Endothelial cell of umbilical vein (primary cell): Measurements from ENCODE around the gene CARD11. TPM values are rescaled to one million over a fixed set of nuclear protein-coding genes. Genes with fewer than 3 reads are reported as not detected.

Experiments
- BruUV-seq: library from RNA; stranded (reverse); fragments of 400-500 nt; replicated peaks from 2 replicates; lab custom pipeline; 2021; lab: Mats Ljungman, UMichigan
- CTCF ChIA-PET: fragments of 300-600, 350-600 bp; sonication (Branson Sonifier 250); formaldehyde crosslinking; loops from one replicate; lab custom pipeline; 2021; ENCODE audit warnings: antibody characterized with exemption, inconsistent platforms; lab: Charles Lee
- POLR2A ChIA-PET: fragments of 300-600, 350-600 bp; sonication (Branson Sonifier 250); formaldehyde crosslinking; loops from one replicate; lab custom pipeline; 2021; ENCODE audit warnings: antibody characterized with exemption, inconsistent platforms; lab: Charles Lee
- DNase-seq: peaks from one replicate; pipeline ENCODE4 v3.0.0-alpha.2; 2011; ENCODE audit warnings: low read depth, low spot score
- FAIRE-seq: peaks from 2 replicates; lab custom pipeline; 2011; peaks lifted over from hg19 to GRCh38; lab: Jason Lieb, UNC
- H2AFZ ChIP-seq: 2 replicates; pipeline ENCODE4 v1.6.0; 2012; ENCODE audit warnings: low read depth, low read length, control low read depth, inconsistent platforms
- H3K27ac ChIP-seq: 2 replicates; pipeline ENCODE4 v1.5.1; 2011; ENCODE audit warnings: low read depth, mild to moderate bottlenecking, control low read depth, low read length, moderate library complexity; ENCODE audit not compliant: insufficient read depth
- H3K27me3 ChIP-seq, 2 experiments: 2 replicates each; pipeline versions ENCODE4 v1.6.0 to v1.6.1; 2011; ENCODE audit warnings: low read length in 2 of 2, mixed read lengths in 1 of 2; ENCODE audit not compliant: control insufficient read depth in 2 of 2, insufficient read depth in 2 of 2
- H3K36me3 ChIP-seq, 2 experiments: 2 replicates in 1 of 2; 3 replicates in 1 of 2; pipeline ENCODE4 v1.5.1; 2011; ENCODE audit warnings: low read length in 2 of 2, mild to moderate bottlenecking in 1 of 2, moderate library complexity in 1 of 2; ENCODE audit not compliant: control insufficient read depth in 2 of 2, insufficient read depth in 2 of 2; ENCODE audit errors: extremely low read depth in 1 of 2
- H3K4me1 ChIP-seq: 3 replicates; pipeline ENCODE4 v1.5.1; 2011; ENCODE audit warnings: mild to moderate bottlenecking, low read length; ENCODE audit not compliant: control insufficient read depth, insufficient read depth; ENCODE audit errors: extremely low read depth
- H3K4me2 ChIP-seq: 2 replicates; pipeline ENCODE4 v1.6.1; 2011; ENCODE audit warnings: low read length, control low read depth, mixed read lengths; ENCODE audit not compliant: insufficient read depth
- H3K4me3 ChIP-seq, 3 experiments: fragments of 200-600 bp in 1 of 3; sonication (generic), shearing (Covaris generic) in 1 of 3; replicated peaks in 1 of 3; 2 replicates each; pipeline ENCODE4 v1.5.1; 2011 to 2016; ENCODE audit warnings: control low read depth in 3 of 3, low read length in 3 of 3, mild to moderate bottlenecking in 2 of 3, inconsistent platforms in 1 of 3, low read depth in 1 of 3, moderate library complexity in 1 of 3; ENCODE audit not compliant: insufficient read depth in 1 of 3
- H3K79me2 ChIP-seq: 2 replicates; pipeline ENCODE4 v1.6.0; 2012; ENCODE audit warnings: low read length, inconsistent platforms; ENCODE audit not compliant: control insufficient read depth, insufficient read depth
- H3K9ac ChIP-seq: replicated peaks from 2 replicates; pipeline ENCODE3; 2011; ENCODE audit warnings: low read length, control low read depth; ENCODE audit not compliant: insufficient read depth; ENCODE audit errors: extremely low read depth
- H3K9me1 ChIP-seq: replicated peaks from 3 replicates; pipeline ENCODE4 v1.6.0; 2011; ENCODE audit warnings: mild to moderate bottlenecking, low read length; ENCODE audit not compliant: control insufficient read depth, insufficient read depth; ENCODE audit errors: extremely low read depth
- H3K9me3 ChIP-seq: replicated peaks from 2 replicates; pipeline ENCODE4 v1.5.1; 2012; ENCODE audit warnings: low read length, inconsistent platforms; ENCODE audit not compliant: control insufficient read depth, insufficient read depth
- H4K20me1 ChIP-seq: replicated peaks from 2 replicates; pipeline ENCODE3; 2011; ENCODE audit warnings: mild to moderate bottlenecking, low read length; ENCODE audit not compliant: control insufficient read depth, insufficient read depth; ENCODE audit errors: extremely low read depth
- CTCF ChIP-seq, 2 donors: IDR thresholded peaks; 1 replicate in 1 of 2; 2 replicates in 1 of 2; pipeline ENCODE4 v1.5.1; 2011; ENCODE audit warnings: low read length in 2 of 2, mild to moderate bottlenecking in 2 of 2, moderate library complexity in 2 of 2, control low read depth in 1 of 2, inconsistent platforms in 1 of 2, low read depth in 1 of 2; ENCODE audit not compliant: insufficient read depth in 1 of 2; ENCODE audit errors: extremely low read depth in 1 of 2
- EZH2 ChIP-seq: IDR thresholded peaks from 2 replicates; pipeline ENCODE4 v1.6.1; 2012; ENCODE audit warnings: borderline replicate concordance, low read depth, mild to moderate bottlenecking, moderate library complexity, low read length, inconsistent platforms; ENCODE audit not compliant: severe bottlenecking
- FOS ChIP-seq: IDR thresholded peaks from 2 replicates; pipeline ENCODE4 v1.6.1; 2011; ENCODE audit warnings: mild to moderate bottlenecking, low read length, moderate library complexity, borderline replicate concordance; ENCODE audit not compliant: insufficient read depth
- GATA2 ChIP-seq: IDR thresholded peaks from 2 replicates; pipeline ENCODE4 v1.7.0; 2011; ENCODE audit warnings: low read depth, mild to moderate bottlenecking, moderate library complexity, mixed read lengths, low read length; ENCODE audit not compliant: insufficient read length, insufficient read depth
- JUN ChIP-seq: IDR thresholded peaks from 2 replicates; pipeline ENCODE4 v1.6.1; 2011; ENCODE audit warnings: borderline replicate concordance, low read depth; ENCODE audit not compliant: insufficient read length, insufficient read depth
- MAX ChIP-seq: IDR thresholded peaks from 2 replicates; pipeline ENCODE4 v1.6.1; 2011; ENCODE audit not compliant: insufficient read depth, insufficient read length
- MYC ChIP-seq: IDR thresholded peaks from one replicate; pipeline ENCODE4 v1.6.1; 2011; ENCODE audit warnings: mild to moderate bottlenecking, low read depth, low read length
- POLR2A ChIP-seq: IDR thresholded peaks from 2 replicates; pipeline ENCODE4 v1.6.1; 2012; ENCODE audit warnings: low read depth, mild to moderate bottlenecking, control low read depth, low read length
- POLR2AphosphoS5 ChIP-seq: IDR thresholded peaks from 2 replicates; pipeline ENCODE4 v1.6.1; 2012; ENCODE audit warnings: low read depth, mild to moderate bottlenecking, control low read depth, low read length, moderate library complexity; ENCODE audit not compliant: insufficient read depth
- dilution Hi-C: fragments of 300-500 bp; cut with MboI; formaldehyde crosslinking; loops from one replicate; pipeline ENCODE4 v1.15.0; 2019; ENCODE audit warnings: low sequenced_read_pairs; ENCODE audit not compliant: extremely low pct_ligation_motif_present
- intact Hi-C: fragments of 100-400 bp; cut with micrococcal nuclease; formaldehyde crosslinking; loops from one replicate; pipeline ENCODE4 v1.10.0; 2022
- polyA plus RNA-seq, 4 experiments: library from polyadenylated mRNA; depleted of rRNA in 3 of 4; stranded (reverse) in 3 of 4; unstranded in 1 of 4; fragments of >200 nt; gene quantifications; 2 replicates each; pipeline versions ENCODE4 v1.2.1 to v1.2.3, GENCODE V29; 2011 to 2012; ENCODE audit warnings: missing spikeins in 1 of 4
- total RNA-seq: library from RNA; stranded (reverse); gene quantifications from 2 replicates; pipeline ENCODE4 v1.2.3, GENCODE V29; 2021

The CARD11 gene
- total and polyA plus RNA-seq, 2 donors (not counting 3 experiments of a cell fraction or from before 2014, with no cell fraction given), result 20.4 to 41.8 TPM

- no peak for TF ChIP-seq MYC
- no peak for TF ChIP-seq POLR2A
- no peak for TF ChIP-seq CTCF (IDR thresholded peaks at IDR 0.05; ENCODE audit: extremely low read depth in 1 of 2, insufficient read depth in 1 of 2, low read depth in 1 of 2, low read length in 2 of 2)
- no peak for TF ChIP-seq FOS
- no peak for TF ChIP-seq GATA2
- no peak for TF ChIP-seq EZH2
- TF ChIP-seq POLR2AphosphoS5, result no peak
- DNase-seq (no peak), FAIRE-seq (no peak)
- POLR2A ChIA-PET, result interaction anchor here (0.6 kb wide), 1 partner anchor 11 kb away, joined by 5 read pairs; no protein-coding TSS in a partner anchor
- intact Hi-C loops, result no loop called here
- peaks cover 2% of the 10 kb centered on the region for H3K9me3 ChIP-seq
- no peaks in the 10 kb centered on the region for H3K4me1 ChIP-seq
- no peak overlapping the region for H2AFZ ChIP-seq
- no peak overlapping the region for H3K4me2 ChIP-seq
- BruUV-seq, result no TSS peak
- H3K27ac ChIP-seq, result no peak overlapping the region
- H3K9ac ChIP-seq, result no peak overlapping the region
- no peak overlapping the region for H3K4me3 ChIP-seq
- peaks cover 0 to 1% of the 10 kb centered on the region in 2 experiments for H3K36me3 ChIP-seq
- no peaks in the 10 kb centered on the region for H3K27me3 ChIP-seq
- H3K79me2 ChIP-seq, result no peaks in the 10 kb centered on the region
- dilution Hi-C loops, result no loop called here
- H3K9me1 ChIP-seq, result no peaks in the 10 kb centered on the region
- H4K20me1 ChIP-seq, result no peaks in the 10 kb centered on the region
- CTCF ChIA-PET, result no interaction called here
These were observed 72.8 kb downstream of the CARD11 start for GRCh38 chr7:2970861-2971260.

GRCh38 chr7:2970307-2970664 lies 73.4 kb downstream of the CARD11 start:
- no peak overlapping the region for H3K27ac ChIP-seq
- no peak overlapping the region for H3K4me2 ChIP-seq
- intact Hi-C loops (no loop called here), dilution Hi-C loops (no loop called here)
- H3K9ac ChIP-seq, result no peak overlapping the region
- no peak overlapping the region for H3K4me3 ChIP-seq
- BruUV-seq, result no TSS peak
- H3K27me3 ChIP-seq, result no peaks in the 10 kb centered on the region
- H4K20me1 ChIP-seq, result no peaks in the 10 kb centered on the region
- CTCF ChIA-PET, result no interaction called here
- H3K36me3 ChIP-seq, result peaks cover 0 to 1% of the 10 kb centered on the region in 2 experiments
- H3K9me1 ChIP-seq, result no peaks in the 10 kb centered on the region
- FAIRE-seq (no peak), DNase-seq (no peak)
- POLR2A ChIA-PET, result no interaction called here
- no peaks in the 10 kb centered on the region for H3K79me2 ChIP-seq
- no peak overlapping the region for H2AFZ ChIP-seq
- no peaks in the 10 kb centered on the region for H3K4me1 ChIP-seq
- peaks cover 3% of the 10 kb centered on the region for H3K9me3 ChIP-seq
- no peak for TF ChIP-seq MYC
- TF ChIP-seq GATA2, result no peak
- TF ChIP-seq JUN, result no peak
- no peak for TF ChIP-seq EZH2
- no peak for TF ChIP-seq MAX
- no peak for TF ChIP-seq POLR2AphosphoS5
- no peak for TF ChIP-seq POLR2A
- no peak for TF ChIP-seq CTCF (IDR thresholded peaks at IDR 0.05; ENCODE audit: extremely low read depth in 1 of 2, insufficient read depth in 1 of 2, low read depth in 1 of 2, low read length in 2 of 2)
- TF ChIP-seq FOS, result no peak
